Right kidney (tissue), 9 donors: Measurements from ENCODE around the gene FAM210B.
"Not testable (repeated sequence)": the region's sequence is repeated elsewhere in the genome, so short reads cannot be mapped to it uniquely, and the experiment has no call there.

ENCODE experiments used
- DNase-seq: peaks from one replicate; pipeline ENCODE4 v3.0.0-alpha.2; 2016
- long read RNA-seq, 8 donors: transcript quantifications; one replicate each; lab custom pipeline, GENCODE V29; 2026

Gene FAM210B, protein sequence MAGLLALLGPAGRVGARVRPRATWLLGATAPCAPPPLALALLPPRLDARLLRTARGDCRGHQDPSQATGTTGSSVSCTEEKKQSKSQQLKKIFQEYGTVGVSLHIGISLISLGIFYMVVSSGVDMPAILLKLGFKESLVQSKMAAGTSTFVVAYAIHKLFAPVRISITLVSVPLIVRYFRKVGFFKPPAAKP
- long read RNA-seq, donor 1, transcript FAM210B-201 (3 exons, 3,046 nt) = major isoform, 27 of 27 reads
- long read RNA-seq, donor 1, partial matches to known transcripts = 0 of 27 reads
- long read RNA-seq, donor 1, other reads (novel, unspliced or antisense) = 0 of 27 reads
- long read RNA-seq, donor 2, transcript FAM210B-201 (3 exons, 3,046 nt) = major isoform, 11 of 12 reads
- long read RNA-seq, donor 2, partial matches to known transcripts = 0 of 12 reads
- long read RNA-seq, donor 2, other reads (novel, unspliced or antisense) = 0 of 12 reads
- long read RNA-seq, donor 3, transcript FAM210B-201 (3 exons, 3,046 nt) = major isoform, 5 of 5 reads
- long read RNA-seq, donor 3, partial matches to known transcripts = 0 of 5 reads
- long read RNA-seq, donor 3, other reads (novel, unspliced or antisense) = 0 of 5 reads
- long read RNA-seq, donor 4, transcript FAM210B-201 (3 exons, 3,046 nt) = major isoform, 13 of 15 reads
- long read RNA-seq, donor 4, partial matches to known transcripts = 0 of 15 reads
- long read RNA-seq, donor 4, other reads (novel, unspliced or antisense) = 0 of 15 reads
- long read RNA-seq, donor 5, transcript FAM210B-201 (3 exons, 3,046 nt) = major isoform, 17 of 19 reads
- long read RNA-seq, donor 5, partial matches to known transcripts = 0 of 19 reads
- long read RNA-seq, donor 5, other reads (novel, unspliced or antisense) = 0 of 19 reads
- long read RNA-seq, donor 6, transcript FAM210B-201 (3 exons, 3,046 nt) = major isoform, 23 of 24 reads
- long read RNA-seq, donor 6, partial matches to known transcripts = 0 of 24 reads
- long read RNA-seq, donor 6, other reads (novel, unspliced or antisense) = 0 of 24 reads
- long read RNA-seq, donor 7, transcript FAM210B-201 (3 exons, 3,046 nt) = major isoform, 40 of 42 reads
- long read RNA-seq, donor 7, partial matches to known transcripts = 0 of 42 reads
- long read RNA-seq, donor 7, other reads (novel, unspliced or antisense) = 0 of 42 reads
- long read RNA-seq, donor 8, transcript FAM210B-201 (3 exons, 3,046 nt) = major isoform, 22 of 23 reads
- long read RNA-seq, donor 8, partial matches to known transcripts = 0 of 23 reads
- long read RNA-seq, donor 8, other reads (novel, unspliced or antisense) = 0 of 23 reads

- DNase-seq = peak; percentile 68
Observed at GRCh38 chr20:56358600-56359211, at the start of gene FAM210B. TSS of gene FAM210B (plus strand) at chr20:56358974. CDS start at chr20:56359006, 32 bp downstream.

DNA sequence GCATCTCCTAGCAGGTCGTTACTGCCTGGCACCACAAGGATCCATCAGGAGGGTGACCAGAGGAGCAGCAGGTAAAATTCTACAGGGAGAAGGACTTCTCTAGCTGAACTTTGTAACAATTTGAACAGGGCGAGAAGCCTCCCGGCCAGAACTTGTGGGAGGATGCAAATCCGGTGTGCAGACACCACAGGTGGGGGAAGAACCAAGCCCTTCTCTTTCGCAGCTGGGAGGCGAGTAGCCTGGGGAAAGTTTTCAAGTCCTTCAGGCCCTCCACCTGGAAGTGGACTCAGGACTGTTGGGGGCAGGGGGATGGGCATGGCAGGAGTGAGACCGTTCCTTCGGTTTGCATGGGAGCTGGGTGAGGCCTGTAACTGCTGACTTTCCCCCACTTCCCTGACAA, 42.7 kb upstream of the FAM210B start:
- no peak for DNase-seq

GRCh38 chr20:56316483-56316882, 42.3 kb upstream of the FAM210B start:
- no peak for DNase-seq

DNA sequence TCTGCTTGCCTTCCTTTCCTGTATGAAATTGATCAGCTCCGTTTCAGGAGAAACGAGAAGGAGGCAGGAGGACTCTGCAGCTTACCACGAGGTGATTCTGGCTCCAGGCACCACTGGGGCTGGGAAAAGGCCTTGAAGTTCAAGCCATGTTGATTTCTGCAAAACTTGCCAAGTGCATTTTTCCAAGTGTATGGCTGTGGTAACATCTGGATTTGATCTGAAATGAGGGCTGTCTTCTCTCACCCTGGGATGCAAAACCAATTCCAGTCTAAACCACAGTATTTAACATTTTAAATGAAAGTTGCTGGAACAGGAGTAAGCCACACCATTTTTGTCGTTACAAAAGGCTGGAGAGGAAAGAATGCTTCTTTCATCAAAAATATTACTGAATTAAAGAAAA, 36.1 kb upstream of the FAM210B start:
- no peak for DNase-seq

DNA sequence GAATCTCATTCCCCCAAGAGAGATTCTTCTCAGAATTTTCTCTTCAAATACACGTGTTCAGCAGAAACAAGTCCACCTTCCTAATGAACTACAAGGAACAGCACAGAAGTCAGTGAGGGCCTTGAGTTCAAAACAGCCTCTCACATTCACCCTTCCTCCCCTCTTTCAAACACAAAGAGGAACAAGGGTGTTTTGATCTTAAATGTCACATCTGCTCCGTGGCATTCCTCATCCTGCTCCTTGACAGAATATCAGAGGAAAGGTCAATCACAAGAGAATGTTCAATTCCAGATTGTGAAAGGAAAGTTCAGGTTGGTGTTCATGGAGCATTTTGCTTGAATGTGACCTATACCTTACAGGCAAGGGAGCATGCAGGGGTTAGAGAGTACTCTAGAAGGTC, 35.6 kb upstream of the FAM210B start:
- DNase-seq = no peak

DNA sequence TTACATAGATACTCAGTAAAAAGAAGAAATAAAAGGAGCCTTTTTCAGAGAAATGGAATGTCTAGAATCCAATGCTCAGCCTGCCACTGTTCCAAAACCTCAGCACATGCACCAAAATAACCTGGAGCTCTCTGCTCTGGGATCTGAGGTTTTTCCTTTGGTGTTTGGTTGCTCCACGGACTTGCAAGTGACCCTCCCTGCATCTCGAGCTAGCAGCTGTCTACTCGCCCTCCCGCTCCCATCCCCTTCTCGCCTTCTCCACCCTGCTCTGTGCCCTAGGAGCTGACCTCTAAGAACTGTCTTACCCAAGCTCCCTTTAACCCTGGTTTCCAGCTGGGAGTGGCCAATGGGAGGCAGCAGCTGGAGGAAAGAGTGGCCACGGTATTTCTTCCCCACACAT, 35.1 kb upstream of the FAM210B start:
- DNase-seq = no peak

DNA sequence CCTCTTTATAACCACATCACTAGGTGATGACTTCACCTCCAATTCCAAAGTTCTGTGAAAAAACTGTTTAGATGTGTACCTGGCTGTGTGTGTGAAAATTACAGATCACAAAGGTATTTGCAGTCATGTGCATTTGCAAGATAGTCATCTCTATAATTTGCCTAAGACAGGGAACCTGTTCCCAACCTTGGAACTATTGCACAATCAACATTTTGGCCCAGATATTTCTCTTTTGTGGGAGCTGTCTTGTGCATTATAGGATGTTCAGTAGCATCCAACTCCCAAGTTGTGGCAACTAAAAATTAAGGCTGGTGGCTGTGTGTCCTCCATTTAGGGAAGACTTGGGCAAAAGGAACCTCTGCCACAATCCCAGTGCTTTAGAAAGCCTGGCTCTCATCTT, 34.0 kb upstream of the FAM210B start:
- no peak for DNase-seq

DNA sequence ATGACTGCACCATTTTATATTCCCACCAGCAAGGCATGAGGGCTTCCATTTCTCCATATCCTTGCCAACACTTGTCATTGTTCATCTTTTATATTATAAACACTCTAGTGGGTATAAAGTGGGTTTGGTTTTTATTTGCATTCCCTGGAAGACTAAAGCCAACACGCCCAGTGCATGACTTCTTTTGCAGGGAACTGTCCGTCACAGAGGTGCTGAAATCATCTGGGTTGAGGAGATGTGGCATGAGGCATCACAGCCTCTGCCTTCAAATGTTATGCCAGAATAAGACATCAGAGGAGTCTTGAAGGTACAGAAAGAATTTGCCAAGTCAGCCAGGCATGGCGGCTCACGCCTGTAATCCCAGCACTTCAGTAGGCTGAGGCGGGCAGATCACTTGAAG, 29.9 kb upstream of the FAM210B start:
- peak; percentile 5 for DNase-seq

DNA sequence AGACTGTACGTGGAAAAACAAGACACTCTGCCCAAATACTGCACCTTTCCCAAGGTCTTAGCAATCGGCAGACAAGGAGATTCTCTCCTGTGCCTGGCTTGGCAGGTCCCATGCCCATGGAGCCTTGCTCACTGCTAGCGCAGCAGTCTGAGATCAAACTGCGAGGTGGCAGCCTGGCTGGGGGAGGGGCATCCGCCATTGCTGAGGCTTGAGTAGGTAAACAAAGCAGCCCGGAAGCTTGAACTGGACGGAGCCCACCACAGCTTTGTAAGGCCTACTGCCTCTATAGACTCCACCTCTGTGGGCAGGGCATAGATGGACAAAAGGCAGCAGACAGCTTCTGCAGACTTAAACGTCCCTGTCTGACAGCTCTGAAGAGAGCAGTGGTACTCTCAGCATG, 22.1 kb upstream of the FAM210B start:
- not testable (repeated sequence) for DNase-seq

DNA sequence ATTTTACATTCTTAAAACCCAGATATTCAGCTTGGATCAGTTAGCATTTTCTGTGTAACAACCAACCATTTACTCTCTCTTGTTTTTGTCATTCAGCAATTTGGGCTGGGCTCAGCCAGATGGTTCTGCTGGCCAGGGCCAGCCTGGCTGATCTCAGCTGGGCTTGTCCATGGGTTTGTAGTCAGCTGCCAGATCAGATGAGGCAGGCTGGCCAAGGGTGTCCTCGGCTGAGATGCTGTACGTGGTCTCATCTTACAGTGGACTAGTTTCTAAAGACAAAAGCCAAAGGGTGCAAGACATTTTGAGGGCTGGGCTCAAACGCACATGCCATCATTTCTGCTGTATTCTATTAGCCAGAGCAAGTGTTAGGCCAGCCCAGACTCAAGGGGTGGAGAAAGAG, 16.0 kb upstream of the FAM210B start:
- no peak for DNase-seq

DNA sequence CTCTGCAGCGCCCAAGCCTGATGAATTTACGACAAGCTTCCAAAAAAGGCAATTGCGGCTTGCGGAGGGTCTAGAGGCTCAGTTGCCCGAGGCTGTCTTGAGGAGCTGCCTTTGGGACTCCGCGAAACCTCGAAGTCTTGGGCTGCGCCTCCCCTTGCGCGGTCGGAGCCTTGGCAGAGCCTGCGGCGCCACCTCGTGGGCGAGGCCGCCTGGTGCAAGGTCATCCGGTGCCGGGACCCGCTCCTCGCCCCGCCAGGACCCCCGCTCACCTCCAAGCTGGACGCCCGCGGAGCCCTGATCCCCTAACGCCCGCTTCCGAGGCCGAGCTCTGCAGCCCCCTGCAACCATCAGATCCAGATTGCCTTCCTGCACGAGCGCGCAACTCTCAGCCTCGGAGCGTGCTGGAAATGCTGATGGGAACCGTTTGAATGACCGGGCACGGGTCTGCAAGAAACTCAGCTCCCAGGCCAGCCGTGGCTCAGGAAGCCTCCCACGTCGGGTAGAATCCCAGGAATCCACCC, 14.9 kb upstream of the FAM210B start:
- peak; percentile 47 for DNase-seq

DNA sequence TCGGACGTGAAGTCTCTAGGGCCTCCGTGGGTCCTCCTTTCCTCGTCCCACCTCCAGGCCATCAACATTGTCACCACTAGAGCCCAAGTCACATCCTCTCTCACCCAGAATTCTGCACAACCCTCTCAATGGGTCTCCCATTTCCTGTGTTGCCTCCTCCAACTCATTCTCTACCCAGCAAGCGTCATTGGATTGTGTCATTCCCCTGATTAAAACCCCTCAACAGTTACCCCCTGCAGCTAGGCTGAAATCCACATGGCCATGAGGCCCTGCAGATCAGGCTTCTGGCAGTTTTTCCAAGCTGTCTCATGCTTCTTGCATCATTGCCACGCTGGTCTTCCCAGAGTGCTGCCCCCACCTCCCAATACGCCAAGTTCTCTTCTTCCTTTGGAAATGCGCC, 12.9 kb upstream of the FAM210B start:
- DNase-seq = no peak

DNA sequence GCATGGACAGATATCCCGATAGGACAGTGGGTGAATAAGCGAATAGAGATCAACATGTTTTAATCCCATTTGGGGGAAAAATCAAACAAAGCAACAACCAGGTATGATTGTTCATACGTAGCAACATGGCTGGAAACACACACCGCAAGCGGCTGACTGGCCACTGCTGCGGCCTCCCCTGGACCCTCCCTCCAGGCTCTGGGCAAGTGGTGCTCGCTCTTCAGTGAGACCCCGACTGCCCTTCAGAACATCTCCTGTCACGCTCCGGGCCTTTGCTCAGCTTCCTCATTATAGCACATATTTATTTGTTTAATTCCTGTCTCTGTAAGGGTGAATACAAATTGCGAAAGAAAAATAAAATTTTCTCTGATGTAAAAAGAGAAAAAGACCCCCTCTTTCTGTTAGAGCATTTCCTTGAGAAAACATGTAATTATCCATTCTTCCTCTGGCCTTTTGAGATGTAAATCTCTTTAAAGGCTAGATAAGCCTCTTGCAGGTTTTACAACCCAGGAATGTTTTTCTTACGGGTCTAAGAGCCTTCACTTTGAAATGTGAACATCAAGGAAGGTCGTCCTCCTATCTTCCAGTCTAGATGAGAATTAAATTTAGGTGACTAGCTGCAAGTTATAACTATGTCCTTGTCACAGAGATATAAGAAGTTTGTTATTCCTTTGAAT, 11.0 kb upstream of the FAM210B start:
- no peak for DNase-seq

DNA sequence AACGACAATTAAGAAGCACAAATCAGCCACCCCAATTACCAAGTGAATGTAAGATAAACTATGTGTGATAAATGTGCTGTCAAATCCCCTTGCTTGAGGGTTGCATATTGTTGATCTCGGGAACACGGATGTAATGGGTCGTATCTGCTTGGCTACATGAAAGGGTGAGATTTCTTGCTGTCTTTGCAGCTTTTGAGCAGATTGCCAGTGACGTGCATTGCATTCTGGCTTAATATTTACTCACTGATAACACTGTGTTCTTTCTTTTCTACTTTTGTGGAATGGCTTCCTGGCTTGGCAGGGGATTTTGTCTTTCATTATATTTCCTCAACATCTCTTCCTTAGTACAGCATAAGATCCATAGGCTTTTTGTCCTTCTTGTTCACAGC, 10.5 kb upstream of the FAM210B start:
- no peak for DNase-seq

DNA sequence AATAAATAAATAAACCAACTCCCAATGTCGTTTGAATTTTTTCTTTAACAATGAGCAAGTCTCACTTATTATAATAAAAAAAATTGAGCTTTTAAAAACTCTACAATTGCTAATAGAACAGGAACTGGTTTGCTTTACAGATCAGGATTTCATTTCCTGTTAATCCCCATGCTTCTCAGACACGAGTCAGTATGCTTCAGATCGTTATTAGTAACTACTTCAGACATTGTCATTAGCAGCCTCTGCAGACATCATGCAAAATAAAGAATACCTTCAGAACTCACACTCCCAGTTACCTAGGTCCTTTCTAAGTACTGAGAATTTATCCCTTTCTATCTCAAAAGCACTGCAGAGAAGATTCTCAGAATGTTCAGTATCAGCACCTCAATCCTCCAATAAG, 10.0 kb upstream of the FAM210B start:
- no peak for DNase-seq

DNA sequence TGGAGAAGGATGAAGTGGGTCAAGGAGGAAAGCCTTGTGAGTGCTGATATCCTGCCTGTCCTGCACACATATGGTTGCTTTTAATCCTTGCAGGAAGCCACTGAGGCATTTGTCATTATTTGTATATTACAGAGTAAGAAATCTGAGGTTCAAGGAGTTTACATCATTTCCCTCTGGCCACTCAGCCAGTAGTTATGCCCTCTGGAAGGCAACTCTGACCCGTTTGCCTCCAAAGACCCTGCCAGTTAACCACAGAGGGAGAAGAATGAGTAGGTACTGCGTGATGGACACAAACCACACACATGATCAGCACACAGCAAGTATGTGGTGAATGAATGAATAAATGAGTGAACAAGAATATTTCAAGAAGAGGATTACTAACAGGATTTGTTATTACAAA, 7.9 kb upstream of the FAM210B start:
- DNase-seq = no peak

DNA sequence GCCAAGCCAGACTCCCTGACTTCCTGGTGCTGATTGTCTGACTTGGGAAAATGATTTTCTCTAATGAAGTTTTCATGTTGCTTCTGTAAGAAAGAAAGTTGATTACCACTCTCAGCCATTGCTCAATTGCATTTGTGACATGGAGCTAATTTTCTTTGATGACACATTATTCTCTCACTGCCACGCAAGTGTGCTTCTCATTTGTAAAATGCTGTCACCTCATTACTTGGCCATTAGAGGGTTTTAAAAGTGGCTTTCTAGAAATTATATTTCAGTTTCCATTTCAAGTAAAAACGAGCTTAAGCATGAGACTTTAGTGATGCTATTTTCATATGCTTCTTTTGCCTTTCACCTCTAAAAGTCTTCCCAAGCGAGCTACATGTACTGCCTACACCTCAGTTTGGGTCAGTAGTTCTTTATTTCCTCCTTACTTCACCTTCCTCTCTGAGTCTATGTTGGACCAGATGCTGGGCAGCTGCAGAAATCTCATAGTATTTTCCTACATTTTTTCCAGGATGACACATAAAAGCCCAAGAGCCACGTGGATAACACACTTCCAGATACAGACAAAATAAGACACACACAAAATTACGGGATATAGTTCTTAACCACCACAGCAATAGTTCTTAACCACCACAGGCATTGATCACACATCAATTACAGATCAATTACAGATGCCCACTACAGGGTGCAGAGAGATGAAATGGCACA, 6.3 kb upstream of the FAM210B start:
- DNase-seq = no peak

DNA sequence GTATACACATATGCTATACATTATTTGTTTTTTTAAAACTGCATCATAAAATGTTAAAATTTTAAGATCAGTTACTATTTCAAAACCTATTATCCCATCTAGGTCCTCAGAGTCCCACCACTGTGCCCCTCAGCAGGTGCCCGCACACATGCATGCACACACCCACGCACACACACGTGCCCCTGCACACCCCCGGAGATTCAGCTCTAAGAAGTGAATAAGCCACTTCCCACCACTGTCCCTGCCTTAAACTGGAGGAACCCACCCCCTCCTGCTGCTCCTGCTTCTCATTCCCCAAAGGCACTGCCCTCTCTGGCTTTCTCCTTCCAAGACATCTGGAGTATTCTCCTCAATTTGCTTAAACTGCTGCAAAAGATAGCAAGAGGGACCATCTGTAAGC, 5.4 kb upstream of the FAM210B start:
- no peak for DNase-seq

GRCh38 chr20:56358070-56358469, 704 bp upstream of the FAM210B start:
- no peak for DNase-seq
